Activated T-cell treated with anti-CD3 and anti-CD28 coated beads, Interleukin-2, amount 50 U/mL, for 24 hours (primary cell): ENCODE data around the gene ZSCAN5A.
"Not testable (repeated sequence)": the region's sequence is repeated elsewhere in the genome, so short reads cannot be mapped to it uniquely, and the experiment has no call there.

Source experiments
- DNase-seq: peaks from one replicate; pipeline ENCODE4 v3.0.0-alpha.2; 2020
- H3K27ac Mint-ChIP-seq: 2 replicates; pipeline ENCODE4 v1.8.0; 2020; ENCODE audit warnings: mild to moderate bottlenecking, mixed read lengths
- H3K27me3 Mint-ChIP-seq: 2 replicates; pipeline ENCODE4 v1.8.0; 2020; ENCODE audit warnings: mixed read lengths
- H3K36me3 Mint-ChIP-seq: 2 replicates; pipeline ENCODE4 v1.8.0; 2020; ENCODE audit warnings: low read depth, mixed read lengths
- H3K4me1 Mint-ChIP-seq: 2 replicates; pipeline ENCODE4 v1.8.0; 2020; ENCODE audit warnings: low read depth, mixed read lengths
- H3K4me3 Mint-ChIP-seq: 2 replicates; pipeline ENCODE4 v1.8.0; 2020; ENCODE audit warnings: mild to moderate bottlenecking, moderate library complexity, mixed read lengths
- H3K9me3 Mint-ChIP-seq: 2 replicates; pipeline ENCODE4 v1.8.0; 2020; ENCODE audit warnings: mixed read lengths

The ZSCAN5A gene

GRCh38 chr19:56177564-56178243 is 136.9 kb downstream of the ZSCAN5A start:
- no peaks in the 10 kb centered on the region for H3K36me3 Mint-ChIP-seq
- no peak overlapping the region for H3K4me3 Mint-ChIP-seq
- H3K27me3 Mint-ChIP-seq: no peaks in the 10 kb centered on the region
- no peak for DNase-seq
- H3K27ac Mint-ChIP-seq: no peak overlapping the region
- no peaks in the 10 kb centered on the region for H3K4me1 Mint-ChIP-seq
- no peaks in the 10 kb centered on the region for H3K9me3 Mint-ChIP-seq

GRCh38 chr19:56176881-56177280 is 137.8 kb downstream of the ZSCAN5A start:
- Mint-ChIP-seq H3K27me3 (no peaks in the 10 kb centered on the region), H3K9me3 (no peaks in the 10 kb centered on the region), H3K27ac (no peak overlapping the region), H3K4me1 (no peaks in the 10 kb centered on the region), H3K4me3 (no peak overlapping the region), H3K36me3 (no peaks in the 10 kb centered on the region)
- DNase-seq: no peak

- H3K36me3 Mint-ChIP-seq, H3K9me3 Mint-ChIP-seq, H3K4me3 Mint-ChIP-seq, DNase-seq, H3K4me1 Mint-ChIP-seq, H3K27me3 Mint-ChIP-seq, H3K27ac Mint-ChIP-seq: not testable (repeated sequence)
Observed at GRCh38 chr19:56176310-56176709, 138.3 kb downstream of the ZSCAN5A start.

GRCh38 chr19:56175861-56176307 is 138.8 kb downstream of the ZSCAN5A start, which contains the start of gene GALP:
Gene GALP, plus strand, starts transcription at chr19:56176008. Its CDS starts 1,101 bp downstream, at chr19:56177109.
- H3K4me3 Mint-ChIP-seq, H3K9me3 Mint-ChIP-seq, H3K27ac Mint-ChIP-seq, H3K36me3 Mint-ChIP-seq, H3K27me3 Mint-ChIP-seq, H3K4me1 Mint-ChIP-seq, DNase-seq: not testable (repeated sequence)

- Mint-ChIP-seq H3K9me3 (no peaks in the 10 kb centered on the region), H3K36me3 (no peaks in the 10 kb centered on the region), H3K27ac (no peak overlapping the region), H3K4me1 (no peaks in the 10 kb centered on the region), H3K27me3 (no peaks in the 10 kb centered on the region), H3K4me3 (no peak overlapping the region)
- DNase-seq: no peak
Observed at GRCh38 chr19:56174550-56174949, 140.1 kb downstream of the ZSCAN5A start.

- Mint-ChIP-seq H3K4me1 (no peaks in the 10 kb centered on the region), H3K36me3 (no peaks in the 10 kb centered on the region), H3K4me3 (no peak overlapping the region), H3K27ac (no peak overlapping the region), H3K9me3 (no peaks in the 10 kb centered on the region), H3K27me3 (no peaks in the 10 kb centered on the region)
- no peak for DNase-seq
Observed at GRCh38 chr19:56174086-56174485, 140.6 kb downstream of the ZSCAN5A start.
